IPS-15b (cell line): ENCODE data around the gene MRPL44.
"Not testable (repeated sequence)": the region's sequence is repeated elsewhere in the genome, so short reads cannot be mapped to it uniquely, and the experiment has no call there.

ENCODE experiments used
- H3K27me3 ChIP-seq: one replicate; pipeline ENCODE4 v1.6.1; 2013; ENCODE audit warnings: low read length; ENCODE audit not compliant: control insufficient read depth, insufficient read depth
- H3K36me3 ChIP-seq: one replicate; pipeline ENCODE4 v1.6.1; 2013; ENCODE audit warnings: low read length; ENCODE audit not compliant: control insufficient read depth, insufficient read depth
- H3K4me1 ChIP-seq: one replicate; pipeline ENCODE4 v1.6.1; 2013; ENCODE audit warnings: mild to moderate bottlenecking, low read length; ENCODE audit not compliant: control insufficient read depth, insufficient read depth
- H3K4me3 ChIP-seq: one replicate; pipeline ENCODE4 v1.5.1; 2013; ENCODE audit warnings: low read depth, low read length
- H3K9ac ChIP-seq: one replicate; pipeline ENCODE4 v1.6.1; 2013; ENCODE audit warnings: low read depth, mild to moderate bottlenecking, low read length
- H3K9me3 ChIP-seq: one replicate; pipeline ENCODE4 v1.6.1; 2013; ENCODE audit warnings: mild to moderate bottlenecking, low read length; ENCODE audit not compliant: control insufficient read depth, insufficient read depth

Gene MRPL44

GRCh38 chr2:223998948-223999347 is 41.7 kb downstream of the MRPL44 start:
- Histone ChIP-seq H3K9me3 (no peaks in the 10 kb centered on the region), H3K9ac (no peak overlapping the region), H3K27me3 (no peaks in the 10 kb centered on the region), H3K4me1 (no peaks in the 10 kb centered on the region), H3K36me3 (peaks cover 8% of the 10 kb centered on the region), H3K4me3 (no peak overlapping the region)

DNA sequence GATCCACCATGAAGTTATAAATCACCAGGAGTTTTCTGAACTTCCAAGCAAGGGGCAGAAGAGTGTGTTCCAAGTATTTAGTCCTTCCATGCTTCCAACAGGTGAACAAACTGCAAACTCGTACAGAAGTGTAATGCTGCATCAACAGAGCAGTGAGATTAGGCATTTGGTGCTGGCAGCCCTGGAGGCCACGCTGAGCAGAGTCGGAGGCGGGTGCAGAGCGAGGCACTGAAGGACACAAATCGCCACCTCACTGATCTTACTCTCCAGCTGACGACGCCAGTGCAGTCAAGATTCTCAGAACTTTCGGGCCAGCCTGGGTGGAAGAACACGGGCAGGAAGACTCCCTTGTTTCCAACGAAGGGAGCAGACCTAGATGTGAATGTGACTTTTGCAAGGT is 42.6 kb downstream of the MRPL44 start:
- H3K36me3 ChIP-seq, result peaks cover 8% of the 10 kb centered on the region
- H3K27me3 ChIP-seq, result no peaks in the 10 kb centered on the region
- peaks cover 2% of the 10 kb centered on the region for H3K4me1 ChIP-seq
- no peak overlapping the region for H3K9ac ChIP-seq
- H3K4me3 ChIP-seq, result no peak overlapping the region
- no peaks in the 10 kb centered on the region for H3K9me3 ChIP-seq

- not testable (repeated sequence) for H3K4me1 ChIP-seq, H3K9ac ChIP-seq, H3K27me3 ChIP-seq, H3K36me3 ChIP-seq, H3K4me3 ChIP-seq, H3K9me3 ChIP-seq
Measured at GRCh38 chr2:224000662-224001061, 43.4 kb downstream of the MRPL44 start.

DNA sequence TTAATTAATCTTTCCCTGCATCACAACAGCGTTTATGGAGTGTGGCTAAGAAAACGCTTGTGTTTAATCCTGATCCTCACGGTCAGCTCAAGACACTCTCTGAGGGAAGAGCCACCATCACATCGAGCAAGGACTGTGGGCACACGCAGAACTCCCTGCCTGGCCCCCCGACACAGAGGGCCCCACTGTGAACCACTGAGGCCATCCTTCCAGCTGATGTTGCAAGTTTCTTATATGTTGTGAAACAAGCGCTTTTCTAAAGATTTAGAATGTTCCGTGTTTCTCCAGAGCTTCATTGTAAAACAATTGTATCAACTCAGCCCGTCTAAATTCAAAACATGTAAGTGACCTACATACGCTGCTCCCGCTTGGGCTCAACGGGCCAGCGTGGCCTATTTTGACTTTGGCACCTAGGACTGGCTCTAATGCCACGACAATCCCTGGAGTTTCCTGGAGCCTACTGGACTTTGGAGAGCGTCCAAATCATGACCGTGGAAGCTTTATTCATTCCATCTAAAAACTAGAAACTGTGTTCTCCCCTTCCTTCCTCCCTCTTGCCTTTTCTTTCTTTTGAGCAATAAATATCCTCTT is 46.9 kb downstream of the MRPL44 start:
- Histone ChIP-seq H3K9ac (no peak overlapping the region), H3K9me3 (no peaks in the 10 kb centered on the region), H3K4me1 (peaks cover 8% of the 10 kb centered on the region), H3K36me3 (peaks cover 8% of the 10 kb centered on the region), H3K4me3 (no peak overlapping the region), H3K27me3 (no peaks in the 10 kb centered on the region)

GRCh38 chr2:224008702-224009261 is 51.5 kb downstream of the MRPL44 start:
- no peaks in the 10 kb centered on the region for H3K27me3 ChIP-seq
- no peaks in the 10 kb centered on the region for H3K9me3 ChIP-seq
- peaks cover 10% of the 10 kb centered on the region for H3K4me1 ChIP-seq
- no peak overlapping the region for H3K9ac ChIP-seq
- H3K4me3 ChIP-seq, result no peak overlapping the region
- H3K36me3 ChIP-seq, result no peaks in the 10 kb centered on the region

- Histone ChIP-seq H3K9ac (no peak overlapping the region), H3K9me3 (no peaks in the 10 kb centered on the region), H3K36me3 (no peaks in the 10 kb centered on the region), H3K4me1 (peaks cover 7% of the 10 kb centered on the region), H3K4me3 (no peak overlapping the region), H3K27me3 (no peaks in the 10 kb centered on the region)
Measured at GRCh38 chr2:224009605-224010315, 52.5 kb downstream of the MRPL44 start.

DNA sequence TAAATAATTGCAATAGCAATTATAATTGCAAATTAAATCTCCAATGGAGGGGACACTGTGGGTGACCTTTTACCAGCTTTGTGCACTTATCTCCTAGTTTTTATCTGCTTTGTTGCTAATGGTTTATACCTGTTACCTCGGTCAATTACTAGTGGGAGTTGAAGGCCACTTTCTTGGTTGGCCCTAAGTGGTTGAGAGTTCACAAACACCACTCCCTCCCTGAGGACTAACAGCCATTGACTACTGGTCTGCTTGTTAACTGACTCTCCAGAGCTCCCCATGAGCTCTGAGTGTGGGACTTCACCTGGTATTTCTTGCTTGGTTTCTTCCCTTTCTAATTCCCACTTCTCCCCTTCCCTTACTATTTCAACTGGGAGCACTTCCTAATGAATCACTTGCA is 54.6 kb downstream of the MRPL44 start:
- Histone ChIP-seq H3K27me3 (no peaks in the 10 kb centered on the region), H3K9ac (no peak overlapping the region), H3K4me3 (no peak overlapping the region), H3K36me3 (no peaks in the 10 kb centered on the region), H3K9me3 (no peaks in the 10 kb centered on the region), H3K4me1 (peaks cover 7% of the 10 kb centered on the region)

DNA sequence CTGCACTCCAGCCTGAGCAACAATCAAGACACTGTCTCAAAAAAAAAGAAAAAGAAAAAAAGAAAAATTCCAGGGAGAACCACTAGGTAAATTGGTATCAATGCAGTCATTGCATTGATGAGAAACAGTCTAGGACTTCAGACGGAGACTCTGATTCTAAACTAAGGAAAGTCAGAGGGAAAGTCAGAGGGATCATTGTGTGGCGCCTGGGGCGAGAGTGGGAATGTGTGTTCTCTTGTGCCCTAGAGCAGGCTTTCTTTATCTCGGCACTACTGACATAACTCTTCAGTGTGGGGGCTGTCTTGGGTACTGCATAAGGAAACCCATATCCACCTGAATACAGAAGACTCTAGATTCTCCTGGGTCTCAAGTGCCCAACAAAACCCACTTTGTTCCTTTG is 57.1 kb downstream of the MRPL44 start:
- Histone ChIP-seq H3K27me3 (no peaks in the 10 kb centered on the region), H3K36me3 (no peaks in the 10 kb centered on the region), H3K4me3 (no peak overlapping the region), H3K4me1 (peaks cover under 1% of the 10 kb centered on the region), H3K9me3 (no peaks in the 10 kb centered on the region), H3K9ac (no peak overlapping the region)

GRCh38 chr2:224016963-224017362 is 59.7 kb downstream of the MRPL44 start:
- Histone ChIP-seq H3K4me3 (no peak overlapping the region), H3K4me1 (no peaks in the 10 kb centered on the region), H3K9me3 (no peaks in the 10 kb centered on the region), H3K9ac (no peak overlapping the region), H3K36me3 (no peaks in the 10 kb centered on the region), H3K27me3 (no peaks in the 10 kb centered on the region)
